Smooth muscle cell (in vitro differentiated cells): ENCODE measurements around the gene MARS2. TPM values are rescaled to one million over a fixed set of nuclear protein-coding genes. Genes with fewer than 3 reads are reported as not detected.
"Not testable (repeated sequence)": the region's sequence is repeated elsewhere in the genome, so short reads cannot be mapped to it uniquely, and the experiment has no call there.

ENCODE experiments used
- DNase-seq: peaks from one replicate; lab custom pipeline; 2025; ENCODE audit not compliant: unreplicated experiment; lab: John Stamatoyannopoulos, UW
- H2AFZ ChIP-seq: fragments of 200-600 bp; sonication (generic); 2 replicates; pipeline ENCODE4 v1.6.0; 2016; ENCODE audit warnings: antibody characterized with exemption, low read depth, mild to moderate bottlenecking
- H3F3A ChIP-seq: fragments of 200-600 bp; sonication (generic); 2 replicates; pipeline ENCODE4 v1.6.0; 2017; ENCODE audit warnings: antibody characterized with exemption, low read depth
- H3K27ac ChIP-seq: fragments of 200-600 bp; sonication (generic); 2 replicates; pipeline ENCODE4 v1.5.1; 2016; ENCODE audit warnings: low read depth, mild to moderate bottlenecking
- H3K27me3 ChIP-seq: fragments of 200-600 bp; sonication (generic); 2 replicates; pipeline ENCODE4 v1.6.1; 2016; ENCODE audit warnings: low read depth, mild to moderate bottlenecking
- H3K36me3 ChIP-seq: fragments of 200-600 bp; sonication (generic); 2 replicates; pipeline ENCODE4 v1.5.1; 2016; ENCODE audit warnings: low read depth
- H3K4me1 ChIP-seq: fragments of 200-600 bp; sonication (generic); 2 replicates; pipeline ENCODE4 v1.5.1; 2016; ENCODE audit warnings: low read depth
- H3K4me2 ChIP-seq: fragments of 200-600 bp; sonication (generic); 2 replicates; pipeline ENCODE4 v1.6.0; 2016; ENCODE audit warnings: mild to moderate bottlenecking
- H3K4me3 ChIP-seq: fragments of 200-600 bp; sonication (generic); 2 replicates; pipeline ENCODE4 v1.5.1; 2016; ENCODE audit warnings: mild to moderate bottlenecking
- H3K79me2 ChIP-seq: fragments of 200-600 bp; sonication (generic); 2 replicates; pipeline ENCODE4 v1.6.0; 2016; ENCODE audit warnings: low read depth, mild to moderate bottlenecking
- H3K9ac ChIP-seq: fragments of 200-600 bp; sonication (generic); 2 replicates; pipeline ENCODE4 v1.6.0; 2016; ENCODE audit warnings: low read depth
- H3K9me3 ChIP-seq: fragments of 200-600 bp; sonication (generic); replicated peaks from 2 replicates; pipeline ENCODE4 v1.5.1; 2016; ENCODE audit warnings: low read depth
- H4K20me1 ChIP-seq: fragments of 200-600 bp; sonication (generic); 2 replicates; pipeline ENCODE4 v1.6.0; 2016; ENCODE audit warnings: low read depth
- CTCF ChIP-seq: fragments of 200-600 bp; sonication (generic); IDR thresholded peaks from 2 replicates; pipeline ENCODE4 v1.5.1; 2017; ENCODE audit warnings: borderline replicate concordance, mild to moderate bottlenecking, antibody characterized with exemption; ENCODE audit not compliant: insufficient read depth, poor library complexity, severe bottlenecking
- WGBS: methylation state at CpG from one replicate; pipeline ENCODE4 v1.1.7; 2016; ENCODE audit warnings: low lambda C conversion rate; 5-methylcytosine and 5-hydroxymethylcytosine counted together
- polyA plus RNA-seq: library from polyadenylated mRNA; unstranded; fragments of >200 nt; fragmentation: Nextera tagmentation; extraction: Ambion mirVana; gene quantifications from 2 replicates; pipeline ENCODE4 v1.2.1, GENCODE V29; 2016
- total RNA-seq: library from RNA; depleted of rRNA; stranded (reverse); fragments of >200 nt; gene quantifications from 2 replicates; pipeline ENCODE4 v1.2.3, GENCODE V29; 2014

Gene MARS2
- total and polyA plus RNA-seq, 2 experiments from 2014 or later: 2.0 TPM; not detected in 1

DNA sequence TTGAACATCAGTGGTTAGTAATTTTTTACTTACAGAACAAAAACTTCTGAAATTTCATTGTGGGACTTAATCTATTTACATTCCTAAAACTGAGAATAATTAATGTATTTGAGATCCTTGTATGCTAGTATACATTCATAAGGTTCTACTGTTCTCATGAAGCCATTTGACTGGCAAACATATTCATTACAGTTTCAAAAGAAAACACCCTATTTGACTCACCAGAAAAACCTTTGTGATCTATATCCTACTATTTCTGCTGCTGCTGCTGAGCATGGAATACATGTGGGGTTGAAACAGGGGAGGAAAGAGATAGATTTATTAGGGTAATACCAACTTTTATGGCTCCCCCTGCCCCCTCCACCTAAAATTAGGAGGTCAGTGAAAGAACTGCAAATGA lies 21.8 kb downstream of the MARS2 start:
- Histone ChIP-seq H3K27ac (no peak overlapping the region), H3F3A (no peaks in the 10 kb centered on the region), H3K36me3 (no peaks in the 10 kb centered on the region), H3K9me3 (no peaks in the 10 kb centered on the region), H4K20me1 (no peaks in the 10 kb centered on the region), H3K4me3 (no peak overlapping the region), H3K4me1 (no peaks in the 10 kb centered on the region), H3K27me3 (no peaks in the 10 kb centered on the region), H3K79me2 (no peaks in the 10 kb centered on the region), H2AFZ (no peak overlapping the region), H3K4me2 (no peak overlapping the region), H3K9ac (no peak overlapping the region)
- TF ChIP-seq CTCF: no peak
- no peak for DNase-seq

DNA sequence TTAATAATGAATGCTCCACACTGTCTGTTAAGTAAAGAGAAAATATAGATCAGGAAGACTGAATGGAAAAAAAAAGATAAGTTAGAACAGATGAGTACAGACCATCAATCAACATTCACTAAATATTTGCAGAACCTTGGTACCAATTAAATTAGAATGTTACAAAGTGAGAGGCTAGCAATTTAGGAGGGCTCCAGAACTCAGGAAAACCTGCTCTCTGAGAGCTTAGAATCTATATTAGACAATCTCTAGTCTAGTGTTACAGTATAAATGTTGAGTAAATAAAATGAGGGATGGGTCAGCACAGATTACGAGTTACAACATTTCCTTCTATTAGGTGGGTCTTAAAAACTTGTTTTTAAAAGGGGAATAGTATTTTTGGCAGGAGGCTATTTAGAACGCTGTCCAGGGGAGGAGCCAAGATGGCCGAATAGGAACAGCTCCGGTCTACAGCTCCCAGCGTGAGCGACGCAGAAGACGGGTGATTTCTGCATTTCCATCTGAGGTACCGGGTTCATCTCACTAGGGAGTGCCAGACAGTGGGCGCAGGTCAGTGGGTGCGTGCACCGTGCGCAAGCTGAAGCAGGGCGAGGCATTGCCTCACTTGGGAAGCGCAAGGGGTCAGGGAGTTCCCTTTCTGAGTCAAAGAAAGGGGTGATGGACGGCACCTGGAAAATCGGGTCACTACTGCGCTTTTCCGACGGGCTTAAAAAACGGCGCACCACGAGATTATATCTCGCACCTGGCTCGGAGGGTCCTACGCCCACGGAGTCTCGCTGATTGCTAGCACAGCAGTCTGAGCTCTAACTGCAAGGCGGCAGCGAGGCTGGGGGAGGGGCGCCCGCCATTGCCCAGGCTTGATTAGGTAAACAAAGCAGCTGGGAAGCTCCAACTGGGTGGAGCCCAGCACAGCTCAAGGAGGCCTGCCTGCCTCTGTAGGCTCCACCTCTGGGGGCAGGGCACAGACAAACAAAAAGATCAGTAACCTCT lies 23.7 kb downstream of the MARS2 start:
- not testable (repeated sequence) for H3F3A ChIP-seq, H3K9me3 ChIP-seq, H3K9ac ChIP-seq, H2AFZ ChIP-seq, H4K20me1 ChIP-seq, H3K27ac ChIP-seq, H3K36me3 ChIP-seq, H3K4me2 ChIP-seq, H3K79me2 ChIP-seq, H3K4me1 ChIP-seq, H3K4me3 ChIP-seq, DNase-seq, H3K27me3 ChIP-seq
- 93% methylated on average over 31 of the region's 32 CpGs for WGBS

- no peaks in the 10 kb centered on the region for H3F3A ChIP-seq
- H3K27me3 ChIP-seq: no peaks in the 10 kb centered on the region
- H4K20me1 ChIP-seq: no peaks in the 10 kb centered on the region
- H3K4me3 ChIP-seq: no peak overlapping the region
- H3K4me2 ChIP-seq: no peak overlapping the region
- H3K27ac ChIP-seq: no peak overlapping the region
- DNase-seq: no peak
- no peak overlapping the region for H3K9ac ChIP-seq
- H3K9me3 ChIP-seq: no peaks in the 10 kb centered on the region
- no peak overlapping the region for H2AFZ ChIP-seq
- H3K79me2 ChIP-seq: no peaks in the 10 kb centered on the region
- H3K36me3 ChIP-seq: no peaks in the 10 kb centered on the region
- H3K4me1 ChIP-seq: no peaks in the 10 kb centered on the region
- TF ChIP-seq CTCF: no peak
Observed at GRCh38 chr2:197740200-197740599, 35.0 kb downstream of the MARS2 start.

Other genes with a start within 250 kb of the MARS2 start
- 139 and 145 TPM in 2 replicates for gene HSPD1, start 205.5 kb upstream of the MARS2 start, total RNA-seq
- gene HSPD1, start 205.5 kb upstream of the MARS2 start, polyA plus RNA-seq: 142 and 152 TPM in 2 replicates
- gene HSPE1, start 205.0 kb upstream of the MARS2 start, total RNA-seq: 116 and 132 TPM in 2 replicates
- 158 and 174 TPM in 2 replicates for gene HSPE1, start 205.0 kb upstream of the MARS2 start, polyA plus RNA-seq
- 73.1 and 84.7 TPM in 2 replicates for gene MOB4, start 189.3 kb upstream of the MARS2 start, total RNA-seq
- gene MOB4, start 189.3 kb upstream of the MARS2 start, polyA plus RNA-seq: 62.9 and 69.3 TPM in 2 replicates
- gene RFTN2, start 29.8 kb upstream of the MARS2 start, total RNA-seq: 15.9 and 29.2 TPM in 2 replicates
- gene RFTN2, start 29.8 kb upstream of the MARS2 start, polyA plus RNA-seq: 4.6 and 9.5 TPM in 2 replicates
- gene BOLL, start 80.0 kb downstream of the MARS2 start, total RNA-seq: not detected in 2 replicates
- 0.25 TPM in 1 of 2 replicates, not detected in the other for gene BOLL, start 80.0 kb downstream of the MARS2 start, polyA plus RNA-seq
- gene PLCL1, start 99.2 kb downstream of the MARS2 start, total RNA-seq: 1.3 and 2.0 TPM in 2 replicates
- 0.64 and 0.87 TPM in 2 replicates for gene PLCL1, start 99.2 kb downstream of the MARS2 start, polyA plus RNA-seq